ACC112 (cell line): ENCODE results near the gene DNA2.

Experiments used
- H2AFZ ChIP-seq: fragments of 200-600 bp; sonication (generic); one replicate; pipeline ENCODE4 v1.6.0; 2017; ENCODE audit warnings: antibody characterized with exemption, low read length; ENCODE audit not compliant: unreplicated experiment
- H3K27ac ChIP-seq: fragments of 200-600 bp; sonication (generic); 2 replicates; pipeline ENCODE4 v1.5.1; 2014; ENCODE audit warnings: low read depth, mild to moderate bottlenecking, antibody characterized with exemption, low read length, moderate library complexity
- H3K27me3 ChIP-seq: fragments of 200-600 bp; sonication (generic); 2 replicates; pipeline ENCODE4 v1.6.1; 2014; ENCODE audit warnings: mild to moderate bottlenecking, antibody characterized with exemption, low read length, moderate library complexity, mixed read lengths; ENCODE audit not compliant: insufficient read depth
- H3K36me3 ChIP-seq: fragments of 200-600 bp; sonication (generic); 2 replicates; pipeline ENCODE4 v1.6.1; 2016; ENCODE audit warnings: mild to moderate bottlenecking, antibody characterized with exemption, low read length, moderate library complexity, mixed read lengths; ENCODE audit not compliant: insufficient read depth
- H3K4me1 ChIP-seq: fragments of 200-600 bp; sonication (generic); one replicate; pipeline ENCODE4 v1.6.1; 2016; ENCODE audit warnings: low read length, mixed read lengths; ENCODE audit not compliant: insufficient read depth, unreplicated experiment, control insufficient read depth
- H3K4me3 ChIP-seq: fragments of 200-600 bp; sonication (generic); 2 replicates; pipeline ENCODE4 v1.5.1; 2014; ENCODE audit warnings: mild to moderate bottlenecking, low read depth, low read length
- H3K79me2 ChIP-seq: fragments of 200-600 bp; sonication (generic); one replicate; pipeline ENCODE4 v1.6.0; 2016; ENCODE audit warnings: low read length; ENCODE audit not compliant: control insufficient read depth, unreplicated experiment, insufficient read depth

Gene DNA2

DNA sequence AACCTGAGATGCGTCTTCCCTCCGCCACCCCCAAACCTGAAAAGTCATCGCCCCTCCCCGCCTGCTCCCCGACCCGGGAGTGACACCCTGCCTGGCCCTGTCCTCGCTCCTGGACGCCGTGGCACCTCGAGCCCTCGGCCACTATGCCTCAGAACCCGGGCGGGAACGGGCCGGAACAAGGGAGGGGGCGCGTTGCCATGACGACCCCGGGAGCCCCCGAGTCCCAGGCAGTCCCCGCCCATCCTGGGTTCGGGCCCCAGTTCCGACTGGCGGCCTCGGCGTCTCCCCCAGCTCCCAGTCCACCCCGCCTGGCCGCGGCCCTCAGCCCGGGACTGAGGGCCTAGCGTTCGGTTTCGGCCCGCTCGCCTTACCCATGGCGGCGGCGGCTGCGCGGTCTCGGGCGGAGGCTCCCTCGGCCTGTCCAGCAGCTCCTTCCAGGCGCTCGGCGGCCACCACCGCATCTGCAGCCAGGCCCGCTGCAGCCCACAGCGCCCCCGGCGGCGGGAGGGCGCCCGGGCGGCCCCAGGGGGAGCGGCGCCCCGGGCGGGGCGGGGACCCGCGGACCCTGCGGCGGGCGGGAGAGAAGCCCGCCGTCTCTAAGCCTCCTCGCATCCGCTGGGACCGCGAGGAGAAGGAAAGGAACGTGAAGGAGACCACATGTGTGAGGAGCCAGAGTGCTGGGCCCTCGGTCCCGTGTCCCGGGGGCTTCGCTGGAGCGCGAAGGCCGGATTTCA is 64.8 kb downstream of the DNA2 start, which contains the start of gene RUFY2:
RUFY2 (minus strand) TSS at position 463 of the 734 bp plus-strand sequence; CDS start at position 375, 88 bp downstream.
- peak within 1 kb of the TSS; percentile 68 for H3K27ac ChIP-seq
- peaks cover 9% of the 10 kb centered on the region for H3K4me1 ChIP-seq
- no peaks in the 10 kb centered on the region for H3K36me3 ChIP-seq
- H2AFZ ChIP-seq, result peak within 1 kb of the TSS; percentile 84
- H3K4me3 ChIP-seq, result peak within 1 kb of the TSS; percentile 87
- peaks cover 37% of the 10 kb centered on the region for H3K79me2 ChIP-seq
- H3K27me3 ChIP-seq, result no peaks in the 10 kb centered on the region

DNA sequence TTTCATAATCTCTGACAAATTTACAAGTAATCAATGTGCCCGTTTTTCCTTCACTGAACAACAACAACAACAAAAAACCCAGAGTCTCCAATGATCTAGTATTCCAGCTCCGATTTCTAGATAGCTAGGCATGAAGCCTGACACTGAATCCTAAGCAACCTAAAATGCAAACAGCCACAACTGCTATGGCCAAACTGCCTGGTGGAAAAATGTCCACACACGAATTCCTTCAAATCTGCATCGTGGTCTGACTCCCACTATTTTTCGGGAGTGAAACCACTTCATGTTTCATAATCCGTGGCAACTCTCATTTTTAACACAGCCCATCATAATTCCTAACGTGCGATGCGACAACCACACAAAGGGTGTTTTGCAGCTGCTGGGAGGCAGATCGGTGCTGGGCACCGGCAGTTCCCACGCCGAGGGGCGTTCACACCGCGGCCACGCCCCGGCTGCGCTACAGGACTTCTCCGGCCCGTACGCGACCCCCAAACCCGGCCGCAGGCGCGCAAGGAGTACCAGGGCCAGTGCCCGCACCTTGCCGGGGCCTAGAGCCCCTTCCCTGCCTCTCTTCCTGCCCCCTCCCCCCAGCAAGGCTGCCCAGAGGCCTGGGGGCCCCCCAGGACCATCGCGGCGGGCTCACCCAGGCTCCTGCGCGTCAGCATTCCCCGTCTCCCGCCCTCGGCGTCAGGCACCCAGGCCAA is 65.5 kb downstream of the DNA2 start:
- peaks cover 37% of the 10 kb centered on the region for H3K79me2 ChIP-seq
- peaks cover 9% of the 10 kb centered on the region for H3K4me1 ChIP-seq
- peak overlapping the region; percentile 87 for H3K4me3 ChIP-seq
- peak overlapping the region; percentile 68 for H3K27ac ChIP-seq
- H3K36me3 ChIP-seq, result no peaks in the 10 kb centered on the region
- no peaks in the 10 kb centered on the region for H3K27me3 ChIP-seq
- peak overlapping the region; percentile 84 for H2AFZ ChIP-seq

DNA sequence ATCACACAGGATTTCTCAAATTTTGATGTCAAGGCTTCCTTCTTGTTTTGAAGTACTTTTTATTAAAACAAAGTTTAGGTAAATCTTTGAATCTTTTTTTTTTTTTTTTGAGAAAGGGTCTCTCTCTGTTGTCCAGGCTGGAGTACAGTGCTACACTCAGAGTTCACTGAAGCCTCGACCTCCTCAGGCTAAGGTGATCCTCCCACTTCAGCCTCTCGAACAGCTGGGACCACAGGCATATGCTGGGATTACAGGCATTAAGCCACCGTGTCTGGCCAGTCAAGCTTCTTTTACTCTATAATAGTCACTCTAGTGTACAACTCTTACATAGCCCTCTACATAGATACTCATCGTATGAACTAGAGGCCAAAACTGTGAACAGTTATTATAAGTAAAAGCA is 68.1 kb downstream of the DNA2 start:
- H3K27ac ChIP-seq, result no peak overlapping the region
- no peak overlapping the region for H2AFZ ChIP-seq
- no peaks in the 10 kb centered on the region; the same call in 1 of the 2 replicates for H3K36me3 ChIP-seq
- peaks cover 9% of the 10 kb centered on the region for H3K4me1 ChIP-seq
- H3K79me2 ChIP-seq, result peaks cover 37% of the 10 kb centered on the region
- H3K27me3 ChIP-seq, result no peaks in the 10 kb centered on the region
- H3K4me3 ChIP-seq, result no peak overlapping the region

DNA sequence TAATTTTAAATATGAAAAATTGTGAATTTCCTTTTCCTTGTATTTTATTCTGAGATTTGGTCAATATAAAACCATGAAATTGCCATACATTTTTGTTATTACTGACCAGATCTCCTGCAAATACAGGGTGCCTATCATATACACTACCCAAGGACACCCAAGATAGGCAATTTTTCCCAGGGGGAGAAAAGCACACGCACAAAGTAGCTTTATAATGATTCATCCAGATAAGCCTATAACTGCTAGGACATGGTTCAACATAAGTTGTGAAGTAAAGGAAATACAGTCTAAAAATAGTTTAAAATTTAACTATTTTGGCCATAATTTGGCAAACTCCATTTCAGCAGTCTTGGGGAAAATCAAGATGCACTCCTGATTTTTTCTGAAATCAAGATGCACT is 69.5 kb downstream of the DNA2 start:
- no peaks in the 10 kb centered on the region; the same call in 1 of the 2 replicates for H3K36me3 ChIP-seq
- H3K79me2 ChIP-seq, result peaks cover 37% of the 10 kb centered on the region
- no peak overlapping the region for H3K4me3 ChIP-seq
- no peaks in the 10 kb centered on the region for H3K27me3 ChIP-seq
- peaks cover 9% of the 10 kb centered on the region for H3K4me1 ChIP-seq
- H2AFZ ChIP-seq, result no peak overlapping the region
- H3K27ac ChIP-seq, result peak overlapping the region; percentile 24; the same call in 1 of the 2 replicates

DNA sequence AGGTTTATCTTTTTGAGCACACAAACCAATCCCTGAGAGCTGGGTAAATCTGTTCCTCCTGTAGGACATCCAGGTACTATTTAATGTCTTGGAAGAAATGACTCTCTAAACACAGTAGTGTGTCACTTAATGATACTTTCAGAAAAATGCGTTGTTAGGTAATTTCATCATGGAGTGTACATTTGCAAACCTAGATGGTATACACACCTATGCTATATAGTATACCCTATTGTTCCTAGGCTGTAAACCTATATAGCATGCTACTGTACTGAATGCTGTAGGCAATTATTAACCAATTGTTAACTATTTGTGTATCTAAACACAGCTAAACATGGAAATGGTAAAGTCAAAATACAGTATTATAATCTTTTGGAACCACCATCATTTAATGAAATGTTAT is 74.8 kb downstream of the DNA2 start:
- Histone ChIP-seq H3K27me3 (no peaks in the 10 kb centered on the region), H3K27ac (no peak overlapping the region), H3K4me3 (no peak overlapping the region), H3K79me2 (no peaks in the 10 kb centered on the region), H3K4me1 (no peaks in the 10 kb centered on the region), H3K36me3 (peaks cover 6% of the 10 kb centered on the region), H2AFZ (no peak overlapping the region)

DNA sequence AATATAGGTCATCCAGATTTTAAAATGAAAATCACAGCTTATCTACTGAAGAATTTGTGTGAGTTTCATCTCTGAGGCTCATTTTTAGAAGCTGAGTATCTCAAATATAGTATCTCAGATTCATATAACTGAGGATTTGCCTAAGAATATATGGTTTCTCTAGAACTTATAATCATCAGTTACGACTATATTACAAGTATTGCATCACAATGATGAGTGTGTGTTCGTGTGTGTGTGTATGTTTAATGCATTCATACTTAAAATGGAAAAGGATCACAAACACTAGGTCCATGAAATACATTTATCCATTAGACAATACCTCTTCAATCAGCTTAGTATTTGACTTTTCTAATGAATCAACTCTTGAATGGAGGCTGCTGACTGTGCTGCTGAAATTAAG is 86.0 kb downstream of the DNA2 start:
- Histone ChIP-seq H3K79me2 (no peaks in the 10 kb centered on the region), H3K4me3 (no peak overlapping the region), H3K27ac (no peak overlapping the region), H2AFZ (no peak overlapping the region), H3K36me3 (peaks cover 14% of the 10 kb centered on the region), H3K27me3 (no peaks in the 10 kb centered on the region), H3K4me1 (no peaks in the 10 kb centered on the region)

DNA sequence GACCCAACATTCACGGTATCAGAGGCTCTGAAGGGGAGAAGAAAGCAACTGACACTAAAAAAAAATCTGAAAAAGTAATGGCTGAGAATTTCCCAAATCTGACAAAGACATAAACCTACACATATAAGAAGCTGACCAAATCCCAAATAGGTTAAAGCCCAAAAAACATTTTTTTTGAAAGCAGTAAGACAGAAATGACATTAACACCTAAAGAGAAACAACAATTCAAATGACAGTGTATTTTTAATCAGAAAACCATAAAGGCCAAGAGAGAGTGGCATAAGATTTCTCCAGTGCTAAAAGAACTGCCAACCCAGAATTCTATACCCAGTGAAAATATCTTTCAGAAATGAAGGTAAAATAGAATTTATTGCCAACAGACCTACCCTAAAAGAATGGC is 100.2 kb downstream of the DNA2 start:
- Histone ChIP-seq H3K79me2 (no peaks in the 10 kb centered on the region), H3K4me1 (no peaks in the 10 kb centered on the region), H3K27me3 (no peaks in the 10 kb centered on the region), H3K27ac (no peak overlapping the region), H3K36me3 (peaks cover 43% of the 10 kb centered on the region), H2AFZ (no peak overlapping the region), H3K4me3 (no peak overlapping the region)

DNA sequence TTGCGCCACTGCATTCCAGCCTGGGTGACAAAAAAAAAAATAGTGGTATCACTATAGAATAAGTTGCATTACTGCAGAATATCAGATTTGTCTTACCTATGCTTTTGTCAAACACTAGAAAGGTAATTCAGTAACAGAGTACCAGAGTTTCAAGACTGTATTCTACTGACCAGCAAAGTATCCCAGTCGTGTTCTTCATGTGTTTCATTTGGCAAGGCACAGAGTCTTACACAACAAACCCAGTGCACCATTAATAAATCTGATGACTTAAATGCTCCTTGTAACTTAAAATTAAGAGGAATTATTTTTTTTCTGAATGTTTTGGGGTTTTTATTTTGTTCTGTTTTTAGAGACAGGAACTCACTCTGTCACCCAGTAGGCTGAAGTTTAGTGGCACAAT is 104.7 kb downstream of the DNA2 start:
- Histone ChIP-seq H3K4me1 (no peaks in the 10 kb centered on the region), H3K36me3 (peaks cover 16% of the 10 kb centered on the region), H2AFZ (no peak overlapping the region), H3K27me3 (no peaks in the 10 kb centered on the region), H3K4me3 (no peak overlapping the region), H3K79me2 (no peaks in the 10 kb centered on the region), H3K27ac (no peak overlapping the region)

DNA sequence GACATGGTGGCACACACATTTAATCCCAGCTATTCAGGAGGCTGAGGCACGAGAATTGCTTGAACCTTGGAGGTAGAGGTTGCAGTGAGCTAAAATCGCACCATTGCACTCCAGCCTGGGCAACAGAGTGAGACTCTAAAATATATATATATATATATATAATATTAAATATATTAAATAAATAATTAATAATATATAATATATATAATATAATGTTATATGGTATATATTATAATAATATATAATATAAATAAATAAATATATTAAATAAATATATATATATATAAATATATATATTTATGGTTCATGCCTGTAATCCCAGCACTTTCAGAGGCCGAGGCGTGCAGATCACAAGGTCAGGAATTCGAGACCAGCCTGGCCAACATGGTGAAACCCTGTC is 105.2 kb downstream of the DNA2 start:
- H3K4me1 ChIP-seq, result no peaks in the 10 kb centered on the region
- no peak overlapping the region for H3K27ac ChIP-seq
- H3K4me3 ChIP-seq, result no peak overlapping the region
- H3K79me2 ChIP-seq, result no peaks in the 10 kb centered on the region
- H3K36me3 ChIP-seq, result peaks cover 11% of the 10 kb centered on the region
- H3K27me3 ChIP-seq, result no peaks in the 10 kb centered on the region
- H2AFZ ChIP-seq, result no peak overlapping the region

DNA sequence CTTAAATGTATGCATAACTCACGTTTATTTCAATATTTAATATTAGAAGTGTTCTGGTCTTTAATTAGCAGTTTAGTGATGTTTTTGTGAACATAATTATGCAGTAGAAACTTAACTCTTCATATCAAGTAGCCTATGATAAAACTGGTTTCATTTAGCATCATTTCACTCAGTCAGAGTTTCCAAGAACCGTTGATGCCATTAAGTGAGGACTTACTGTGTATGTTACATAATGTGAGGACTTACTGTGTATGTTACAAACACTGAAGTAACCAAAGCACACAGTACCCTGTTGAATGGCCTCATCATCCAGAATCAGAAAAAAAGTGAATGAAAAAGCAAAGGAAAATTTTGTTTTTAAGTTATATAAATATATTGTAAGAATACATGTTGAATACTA is 106.2 kb downstream of the DNA2 start:
- no peaks in the 10 kb centered on the region for H3K79me2 ChIP-seq
- H3K27ac ChIP-seq, result no peak overlapping the region
- H3K27me3 ChIP-seq, result no peaks in the 10 kb centered on the region
- H3K36me3 ChIP-seq, result peaks cover 7% of the 10 kb centered on the region
- no peak overlapping the region for H2AFZ ChIP-seq
- no peaks in the 10 kb centered on the region for H3K4me1 ChIP-seq
- no peak overlapping the region for H3K4me3 ChIP-seq
